Keratinocyte (primary cell): ENCODE data around the gene TMPRSS11D. TPM values are rescaled to one million over a fixed set of nuclear protein-coding genes. Genes with fewer than 3 reads are reported as not detected.

Experiments
- DNase-seq: peaks from one replicate; pipeline ENCODE4 v3.0.0-alpha.2; 2011; ENCODE audit warnings: low read depth, missing footprints, low spot score
- FAIRE-seq: peaks from 2 replicates; lab custom pipeline; 2011; peaks lifted over from hg19 to GRCh38; lab: Jason Lieb, UNC
- H2AFZ ChIP-seq: 2 replicates; pipeline ENCODE4 v1.6.0; 2012; ENCODE audit warnings: low read length, control low read depth, inconsistent platforms; ENCODE audit not compliant: control insufficient read depth
- H3K27ac ChIP-seq: 2 replicates; pipeline ENCODE4 v1.5.1; 2011; ENCODE audit warnings: low read length; ENCODE audit not compliant: control insufficient read depth, insufficient read depth
- H3K27me3 ChIP-seq: 3 replicates; pipeline ENCODE4 v1.6.0; 2011; ENCODE audit warnings: low read length; ENCODE audit not compliant: control insufficient read depth, insufficient read depth; ENCODE audit errors: extremely low read depth
- H3K36me3 ChIP-seq, 2 experiments: 2 replicates in 1 of 2; 3 replicates in 1 of 2; pipeline ENCODE4 v1.5.1; 2011; ENCODE audit warnings: low read length in 2 of 2, mild to moderate bottlenecking in 1 of 2; ENCODE audit not compliant: control insufficient read depth in 2 of 2, insufficient read depth in 2 of 2; ENCODE audit errors: extremely low read depth in 1 of 2
- H3K4me1 ChIP-seq: 3 replicates; pipeline ENCODE4 v1.5.1; 2011; ENCODE audit warnings: low read length; ENCODE audit not compliant: control insufficient read depth, insufficient read depth; ENCODE audit errors: extremely low read depth
- H3K4me2 ChIP-seq: 3 replicates; pipeline ENCODE4 v1.6.0; 2011; ENCODE audit warnings: low read depth, low read length; ENCODE audit not compliant: control insufficient read depth, insufficient read depth; ENCODE audit errors: extremely low read depth
- H3K4me3 ChIP-seq, 3 experiments: fragments of 200-600 bp in 1 of 3; sonication (generic) in 1 of 3; 2 replicates in 2 of 3; 3 replicates in 1 of 3; pipeline ENCODE4 v1.5.1; 2011 to 2016; ENCODE audit warnings: low read length in 3 of 3, mild to moderate bottlenecking in 3 of 3, control low read depth in 2 of 3, inconsistent platforms in 1 of 3, low read depth in 1 of 3, mixed read lengths in 1 of 3, mixed run types in 1 of 3, moderate library complexity in 1 of 3; ENCODE audit not compliant: control insufficient read depth in 2 of 3, insufficient read depth in 2 of 3; ENCODE audit errors: extremely low read depth in 1 of 3
- H3K79me2 ChIP-seq: 2 replicates; pipeline ENCODE4 v1.6.0; 2012; ENCODE audit warnings: low read length; ENCODE audit not compliant: control insufficient read depth, insufficient read depth
- H3K9ac ChIP-seq: 3 replicates; pipeline ENCODE4 v1.6.0; 2011; ENCODE audit warnings: low read length; ENCODE audit not compliant: control insufficient read depth, insufficient read depth; ENCODE audit errors: extremely low read depth
- H3K9me1 ChIP-seq: 3 replicates; pipeline ENCODE4 v1.6.0; 2011; ENCODE audit warnings: low read length; ENCODE audit not compliant: control insufficient read depth, insufficient read depth; ENCODE audit errors: extremely low read depth
- H3K9me3 ChIP-seq: 2 replicates; pipeline ENCODE4 v1.5.1; 2012; ENCODE audit warnings: low read depth, low read length; ENCODE audit not compliant: control insufficient read depth
- H4K20me1 ChIP-seq: 3 replicates; pipeline ENCODE4 v1.6.0; 2011; ENCODE audit warnings: low read length; ENCODE audit not compliant: control insufficient read depth, insufficient read depth; ENCODE audit errors: extremely low read depth
- CTCF ChIP-seq, 3 experiments: IDR thresholded peaks in 1 of 3; conservative IDR thresholded peaks in 1 of 3; optimal IDR thresholded peaks in 1 of 3; 2 replicates in 2 of 3; 3 replicates in 1 of 3; pipeline versions ENCODE3 to v1.5.1; 2011; ENCODE audit warnings: low read length in 3 of 3, mild to moderate bottlenecking in 3 of 3, moderate library complexity in 2 of 3, control low read depth in 1 of 3, inconsistent platforms in 1 of 3; ENCODE audit not compliant: insufficient read depth in 2 of 3; ENCODE audit errors: extremely low read depth in 1 of 3
- EZH2 ChIP-seq: IDR thresholded peaks from one replicate; pipeline ENCODE4 v1.6.1; 2012; ENCODE audit warnings: inconsistent platforms, mild to moderate bottlenecking, low read length, moderate library complexity
- dilution Hi-C: fragments of 300-500 bp; cut with MboI; formaldehyde crosslinking; loops from one replicate; pipeline ENCODE4 v1.7.0; 2020; ENCODE audit warnings: low sequenced_read_pairs; ENCODE audit not compliant: extremely low pct_ligation_motif_present
- polyA plus RNA-seq, 5 experiments: library from polyadenylated mRNA; depleted of rRNA in 3 of 5; stranded (reverse) in 3 of 5; stranded (forward) in 1 of 5; unstranded in 1 of 5; fragments of >200 nt; gene quantifications; 1 replicate in 1 of 5; 2 replicates in 3 of 5; 3 replicates in 1 of 5; pipeline versions ENCODE4 v1.2.1 to v1.2.3, GENCODE V29; 2011 to 2012; ENCODE audit warnings: missing spikeins in 2 of 5, low read depth in 1 of 5, low replicate concordance in 1 of 5

TMPRSS11D gene
- polyA plus RNA-seq, 1 donor (not counting 4 experiments of a cell fraction or from before 2014, with no cell fraction given) = 0.28 TPM

- H4K20me1 ChIP-seq = no peaks in the 10 kb centered on the region
- TF ChIP-seq CTCF (optimal IDR thresholded peaks at IDR 0.05 in 1 of 3, IDR thresholded peaks at IDR 0.05 in 1 of 3, conservative IDR thresholded peaks at IDR 0.05 in 1 of 3; ENCODE audit: extremely low read depth in 1 of 3, insufficient read depth in 2 of 3, low read length in 3 of 3) (no peak), EZH2 (no peak)
- dilution Hi-C loops = no loop called here
- H3K79me2 ChIP-seq = no peaks in the 10 kb centered on the region
- no peaks in the 10 kb centered on the region for H3K9me3 ChIP-seq
- no peaks in the 10 kb centered on the region for H3K36me3 ChIP-seq
- no peak overlapping the region for H3K4me2 ChIP-seq
- H2AFZ ChIP-seq = no peak overlapping the region
- no peaks in the 10 kb centered on the region for H3K4me1 ChIP-seq
- H3K4me3 ChIP-seq = no peak overlapping the region
- no peak overlapping the region for H3K9ac ChIP-seq
- no peak for FAIRE-seq
- no peak for DNase-seq
- no peaks in the 10 kb centered on the region for H3K9me1 ChIP-seq
- no peaks in the 10 kb centered on the region for H3K27me3 ChIP-seq
- no peak overlapping the region for H3K27ac ChIP-seq
These were observed 87.0 kb downstream of the TMPRSS11D start for GRCh38 chr4:67796810-67797209.

GRCh38 chr4:67790721-67791120 lies 93.1 kb downstream of the TMPRSS11D start:
- TF ChIP-seq EZH2 (no peak), CTCF (optimal IDR thresholded peaks at IDR 0.05 in 1 of 3, IDR thresholded peaks at IDR 0.05 in 1 of 3, conservative IDR thresholded peaks at IDR 0.05 in 1 of 3; ENCODE audit: extremely low read depth in 1 of 3, insufficient read depth in 2 of 3, low read length in 3 of 3) (no peak)
- H3K4me3 ChIP-seq = no peak overlapping the region
- H3K4me2 ChIP-seq = no peak overlapping the region
- H3K79me2 ChIP-seq = no peaks in the 10 kb centered on the region
- no peaks in the 10 kb centered on the region for H3K36me3 ChIP-seq
- no peaks in the 10 kb centered on the region for H3K4me1 ChIP-seq
- no peaks in the 10 kb centered on the region for H3K9me1 ChIP-seq
- H3K27ac ChIP-seq = no peak overlapping the region
- DNase-seq (no peak), FAIRE-seq (no peak)
- dilution Hi-C loops = no loop called here
- H3K9ac ChIP-seq = no peak overlapping the region
- no peaks in the 10 kb centered on the region for H4K20me1 ChIP-seq
- H2AFZ ChIP-seq = no peak overlapping the region
- H3K9me3 ChIP-seq = no peaks in the 10 kb centered on the region
- H3K27me3 ChIP-seq = no peaks in the 10 kb centered on the region
